Upper lobe of left lung (tissue), 6 donors: ENCODE results near the gene KIAA0232. TPM values are rescaled to one million over a fixed set of nuclear protein-coding genes. Genes with fewer than 3 reads are reported as not detected.

Source experiments
- ATAC-seq, 2 donors: fragments of 200-7000 bp; cut with Tn5 transposase; one replicate each; pipeline ENCODE4 v1.9.1; 2022; ENCODE audit warnings: mild to moderate bottlenecking in 2 of 2, moderate library complexity in 2 of 2; ENCODE audit not compliant: low FRiP score in 2 of 2
- DNase-seq, 2 donors: peaks; one replicate each; pipeline ENCODE4 v3.0.0-alpha.2; 2019 to 2020
- H3K27ac ChIP-seq, 4 donors: fragments of 200-600 bp; sonication (generic); one replicate each; pipeline ENCODE4 v1.5.1; 2016 to 2019
- H3K27me3 ChIP-seq, 4 donors: fragments of 200-600 bp; sonication (generic); one replicate each; pipeline ENCODE4 v1.5.1; 2017 to 2019
- H3K36me3 ChIP-seq, 4 donors: fragments of 200-600 bp; sonication (generic); one replicate each; pipeline ENCODE4 v1.5.1; 2016 to 2019
- H3K4me1 ChIP-seq, 4 donors: fragments of 200-600 bp; sonication (generic); one replicate each; pipeline ENCODE4 v1.5.1; 2018 to 2019
- H3K4me3 ChIP-seq, 4 donors: fragments of 200-600 bp; sonication (generic); one replicate each; pipeline ENCODE4 v1.5.1; 2017 to 2019; ENCODE audit warnings: mild to moderate bottlenecking in 2 of 4, moderate library complexity in 1 of 4
- H3K9me3 ChIP-seq, 4 donors: fragments of 200-600 bp; sonication (generic); one replicate each; pipeline ENCODE4 v1.5.1; 2018 to 2019
- CTCF ChIP-seq, 6 experiments: fragments of 450-650 bp in 4 of 6; fragments of 200-600 bp in 2 of 6; sonication (generic) in 2 of 6; IDR thresholded peaks; one replicate each; pipeline ENCODE4 v1.5.1; 2016 to 2019; ENCODE audit warnings: antibody characterized with exemption in 6 of 6
- EP300 ChIP-seq, 4 donors: sonication (generic); formaldehyde crosslinking; IDR thresholded peaks; one replicate each; pipeline ENCODE4 v1.5.1; 2017; ENCODE audit warnings: antibody characterized with exemption in 4 of 4, control low read depth in 2 of 4
- POLR2A ChIP-seq, 4 donors: fragments of 450-650 bp; IDR thresholded peaks; one replicate each; pipeline ENCODE4 v1.5.1; 2016 to 2017; ENCODE audit warnings: antibody characterized with exemption in 4 of 4, mild to moderate bottlenecking in 2 of 4
- POLR2AphosphoS5 ChIP-seq, 2 donors: sonication (generic); formaldehyde crosslinking; IDR thresholded peaks; one replicate each; pipeline ENCODE4 v1.5.1; 2017; ENCODE audit warnings: antibody characterized with exemption in 2 of 2
- WGBS, 2 donors: methylation state at CpG; one replicate each; pipeline ENCODE4 v1.1.5; 2017 to 2018; 5-methylcytosine and 5-hydroxymethylcytosine counted together
- total RNA-seq, 6 donors: library from RNA; depleted of rRNA in 4 of 6; stranded (reverse); fragments of >200 nt in 4 of 6; gene quantifications; one replicate each; pipeline versions ENCODE4 v1.1.0 to v1.2.1, GENCODE V29; 2016 to 2021
- donor health status: DM: no; HTN: no; CAD: no; lungs with moderate emphysema.
- donor health status: DM: no; HTN: yes; CAD: no; lungs with severe emphysema.

Gene KIAA0232
- total RNA-seq, 6 donors from 2014 or later = 22.6 to 45.0 (median 24.4) TPM

- WGBS, 2 donors = 50 to 59% methylated on average over 2 to 3 of the region's 3 CpGs
Observed at GRCh38 chr4:6873792-6874461, 91.4 kb downstream of the KIAA0232 start.

GRCh38 chr4:6874981-6875380 lies 92.5 kb downstream of the KIAA0232 start:
- no peak for DNase-seq
- Histone ChIP-seq H3K36me3 (peaks cover 18 to 87% (median 50%) of the 10 kb centered on the region in 4 donors), H3K9me3 (no peaks in the 10 kb centered on the region), H3K27ac (peak overlapping the region in 3 of 4 donors; percentile 5 to 39 (median 9)), H3K27me3 (no peaks in the 10 kb centered on the region), H3K4me1 (peaks cover 8 to 13% (median 13%) of the 10 kb centered on the region in 4 donors), H3K4me3 (no peak overlapping the region)
- WGBS, 2 donors = 97 to 98% methylated on average over 4 of the region's 4 CpGs
- TF ChIP-seq CTCF (IDR thresholded peaks at IDR 0.05) = no peak
- TF ChIP-seq EP300 (IDR thresholded peaks at IDR 0.05) = no peak
- no peak for TF ChIP-seq POLR2AphosphoS5 (IDR thresholded peaks at IDR 0.05)
- no peak for TF ChIP-seq POLR2A (IDR thresholded peaks at IDR 0.05)
- ATAC-seq = no peak

More at GRCh38 chr4:6873792-6874461, 91.4 kb downstream of the KIAA0232 start:
- peak; percentile 76 to 85 (median 82) for TF ChIP-seq CTCF (IDR thresholded peaks at IDR 0.05)
- TF ChIP-seq EP300 (IDR thresholded peaks at IDR 0.05) = no peak
- no peaks in the 10 kb centered on the region for H3K27me3 ChIP-seq
- H3K36me3 ChIP-seq = peaks cover 12 to 85% (median 43%) of the 10 kb centered on the region in 4 donors
- peaks cover 13 to 14% (median 13%) of the 10 kb centered on the region in 4 donors for H3K4me1 ChIP-seq
- no peaks in the 10 kb centered on the region for H3K9me3 ChIP-seq
- DNase-seq = peak in 1 of 2 donors; percentile 80
- H3K27ac ChIP-seq = no peak overlapping the region
- H3K4me3 ChIP-seq = no peak overlapping the region
- ATAC-seq = peak; percentile 69 to 74

- Histone ChIP-seq H3K27ac (peak overlapping the region in 3 of 4 donors; percentile 5 to 39 (median 9)), H3K4me3 (no peak overlapping the region), H3K27me3 (no peaks in the 10 kb centered on the region), H3K9me3 (no peaks in the 10 kb centered on the region), H3K36me3 (peaks cover 18 to 89% (median 51%) of the 10 kb centered on the region in 4 donors), H3K4me1 (peaks cover 8 to 13% (median 11%) of the 10 kb centered on the region in 4 donors)
- TF ChIP-seq POLR2AphosphoS5 (IDR thresholded peaks at IDR 0.05) (peak; percentile 12 to 36), CTCF (IDR thresholded peaks at IDR 0.05) (no peak)
- peak in 1 of 2 donors; percentile 83 for DNase-seq
- peak; percentile 77 to 78 for ATAC-seq
- 33 to 64% methylated on average over 2 to 4 of the region's 4 CpGs for WGBS, 2 donors
Observed at GRCh38 chr4:6875431-6875831, 92.9 kb downstream of the KIAA0232 start.

GRCh38 chr4:6876440-6876839 lies 93.9 kb downstream of the KIAA0232 start:
- 86 to 93% methylated on average over 5 of the region's 5 CpGs for WGBS, 2 donors
- H3K27ac ChIP-seq = peak overlapping the region in 3 of 4 donors; percentile 9 to 39 (median 34)

More at GRCh38 chr4:6876440-6876839, 93.9 kb downstream of the KIAA0232 start:
- Histone ChIP-seq H3K27me3 (no peaks in the 10 kb centered on the region), H3K4me1 (peaks cover 8 to 13% (median 11%) of the 10 kb centered on the region in 4 donors), H3K4me3 (no peak overlapping the region), H3K9me3 (no peaks in the 10 kb centered on the region), H3K36me3 (peaks cover 18 to 91% (median 59%) of the 10 kb centered on the region in 4 donors)
- no peak for ATAC-seq
- DNase-seq = no peak
- TF ChIP-seq POLR2AphosphoS5 (IDR thresholded peaks at IDR 0.05) (no peak), EP300 (IDR thresholded peaks at IDR 0.05) (no peak), CTCF (IDR thresholded peaks at IDR 0.05) (no peak), POLR2A (IDR thresholded peaks at IDR 0.05) (no peak)
